Neural cell (in vitro differentiated cells): ENCODE data around the gene ME2.

Source experiments
- CTCF ChIP-seq: fragments of 450-650 bp; IDR thresholded peaks from 2 replicates; pipeline ENCODE4 v1.5.1; 2014; ENCODE audit warnings: antibody characterized with exemption, mild to moderate bottlenecking, moderate library complexity; ENCODE audit not compliant: poor library complexity, severe bottlenecking
- EP300 ChIP-seq: fragments of 450-650 bp; conservative IDR thresholded peaks from 2 replicates; pipeline ENCODE4 v1.6.1; 2014; ENCODE audit warnings: antibody characterized with exemption, mild to moderate bottlenecking, moderate library complexity; ENCODE audit not compliant: poor library complexity, severe bottlenecking
- EZH2 ChIP-seq: fragments of 200-600, 300-800 bp; shearing (Covaris generic), sonication (generic); IDR thresholded peaks from 2 replicates; pipeline ENCODE4 v1.6.1; 2014; ENCODE audit warnings: antibody characterized with exemption, low read length, borderline replicate concordance, mild to moderate bottlenecking; ENCODE audit not compliant: insufficient read depth, poor library complexity, severe bottlenecking
- POLR2AphosphoS5 ChIP-seq: IDR thresholded peaks from 2 replicates; pipeline ENCODE4 v1.6.1; 2012
- REST ChIP-seq: IDR thresholded peaks from 2 replicates; pipeline ENCODE4 v1.6.1; 2012; ENCODE audit warnings: borderline replicate concordance
- SMC3 ChIP-seq: fragments of 450-650 bp; conservative IDR thresholded peaks from 2 replicates; pipeline ENCODE4 v1.6.1; 2014; ENCODE audit warnings: antibody characterized with exemption, mild to moderate bottlenecking, moderate library complexity; ENCODE audit not compliant: poor library complexity
- TAF1 ChIP-seq: IDR thresholded peaks from 2 replicates; pipeline ENCODE4 v1.6.1; 2012; ENCODE audit warnings: low read depth

- TF ChIP-seq POLR2AphosphoS5 (no peak), CTCF (no peak), EZH2 (no peak), REST (no peak), TAF1 (no peak), SMC3 (no peak), EP300 (no peak)
Observed at GRCh38 chr18:50949185-50949584, 70.3 kb downstream of the ME2 start.
